Measurements from ENCODE around the gene FOXL2.
A peak's percentile ranks its signal among the peaks of the same experiment; 100 is the strongest.

Gene FOXL2

GRCh38 chr3:138946663-138947494 lies at the start of gene FOXL2, which contains the start of gene FOXL2NB:
TSS of gene FOXL2 (minus strand) at chr3:138947137. CDS start at chr3:138946722, 415 bp downstream.
TSS of gene FOXL2NB (plus strand) at chr3:138947217. CDS start at chr3:138947365, 148 bp downstream.
- peak; percentile 50 to 53 for DNase-seq

GRCh38 chr3:138995706-138996105 lies 48.8 kb upstream of the FOXL2 start:
- no peak for DNase-seq

GRCh38 chr3:138987181-138987580 lies 40.2 kb upstream of the FOXL2 start:
- no peak for DNase-seq

- no peak for DNase-seq
Measured at GRCh38 chr3:138985932-138986331, 39.0 kb upstream of the FOXL2 start.

GRCh38 chr3:138984816-138985215 lies 37.9 kb upstream of the FOXL2 start:
- no peak for DNase-seq

DNA sequence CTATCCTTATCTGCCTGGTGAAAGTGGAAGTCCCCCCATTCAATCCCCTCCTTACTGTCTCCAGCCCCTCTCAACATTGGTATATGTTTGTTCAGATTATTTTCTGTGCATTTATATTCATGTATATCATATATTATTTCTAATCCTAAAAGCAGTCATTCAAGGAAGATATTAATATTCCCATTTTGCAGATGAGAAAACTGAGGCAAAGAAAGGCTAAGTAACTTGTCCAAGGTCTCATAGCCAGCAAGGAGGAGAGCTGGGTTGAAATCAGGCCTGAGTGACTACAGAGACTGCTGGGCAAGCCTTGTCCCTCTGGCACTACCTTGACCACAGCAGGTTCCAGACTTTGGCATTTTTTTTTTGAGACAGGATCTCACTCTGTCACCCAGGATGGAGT lies 29.1 kb upstream of the FOXL2 start:
- no peak for DNase-seq

DNA sequence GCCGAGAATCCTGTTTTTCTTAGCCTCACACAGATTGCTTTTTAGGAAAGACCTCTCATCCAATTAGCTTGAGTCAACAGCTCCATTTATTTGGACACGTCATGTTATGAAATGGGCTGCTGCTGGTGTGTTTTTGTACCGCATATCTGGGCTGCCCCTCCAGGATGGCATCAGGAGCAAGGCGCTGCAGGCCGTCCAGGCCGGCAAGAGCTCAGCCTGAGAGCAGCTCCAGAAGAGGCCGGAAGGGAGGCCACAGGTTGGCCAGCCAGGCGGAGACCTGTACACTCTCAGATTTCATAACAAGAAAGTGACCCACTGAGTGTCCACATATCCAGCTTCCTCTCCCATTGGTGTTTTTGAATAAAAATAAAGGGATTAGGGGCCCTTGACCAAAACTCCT lies 28.4 kb upstream of the FOXL2 start:
- no peak for DNase-seq

DNA sequence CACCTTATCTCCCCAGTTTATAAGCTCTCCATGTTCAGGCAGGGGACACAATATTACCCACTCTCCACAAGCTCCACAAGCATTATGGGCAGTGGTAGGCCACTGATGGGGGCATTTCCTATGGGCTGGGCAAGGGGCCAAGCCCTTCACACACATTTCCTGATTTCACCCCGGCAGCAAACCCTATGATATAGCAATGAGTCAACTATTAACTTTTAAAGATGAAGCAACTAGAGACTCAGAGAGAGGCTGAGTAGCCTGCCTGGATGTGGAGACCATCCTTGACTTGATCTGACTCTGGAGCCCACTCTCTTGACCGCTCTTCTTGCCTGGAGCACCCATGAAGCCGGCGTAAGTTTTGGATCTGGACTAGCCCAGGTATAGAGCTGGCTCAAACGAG lies 27.5 kb upstream of the FOXL2 start:
- DNase-seq = no peak

DNA sequence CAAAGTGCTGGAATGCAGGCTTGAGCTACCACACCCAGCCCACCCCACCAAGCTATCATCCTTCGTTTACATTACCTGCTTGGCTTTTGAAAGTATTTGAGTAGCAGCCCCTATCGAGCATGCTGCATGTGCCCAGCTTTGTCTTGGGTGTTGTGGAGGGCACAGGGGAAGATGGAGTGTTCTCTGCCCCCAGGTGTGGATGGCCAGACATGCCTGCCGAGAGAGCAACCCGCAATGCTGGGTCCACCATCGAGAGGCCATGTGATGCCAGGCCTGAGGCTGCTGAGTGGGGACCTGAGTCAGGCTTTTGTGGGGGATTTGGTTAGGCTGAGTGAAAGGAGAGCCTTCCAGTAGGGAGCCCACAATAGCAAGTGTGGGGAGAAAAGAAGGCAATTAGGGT lies 26.0 kb upstream of the FOXL2 start:
- no peak for DNase-seq

DNA sequence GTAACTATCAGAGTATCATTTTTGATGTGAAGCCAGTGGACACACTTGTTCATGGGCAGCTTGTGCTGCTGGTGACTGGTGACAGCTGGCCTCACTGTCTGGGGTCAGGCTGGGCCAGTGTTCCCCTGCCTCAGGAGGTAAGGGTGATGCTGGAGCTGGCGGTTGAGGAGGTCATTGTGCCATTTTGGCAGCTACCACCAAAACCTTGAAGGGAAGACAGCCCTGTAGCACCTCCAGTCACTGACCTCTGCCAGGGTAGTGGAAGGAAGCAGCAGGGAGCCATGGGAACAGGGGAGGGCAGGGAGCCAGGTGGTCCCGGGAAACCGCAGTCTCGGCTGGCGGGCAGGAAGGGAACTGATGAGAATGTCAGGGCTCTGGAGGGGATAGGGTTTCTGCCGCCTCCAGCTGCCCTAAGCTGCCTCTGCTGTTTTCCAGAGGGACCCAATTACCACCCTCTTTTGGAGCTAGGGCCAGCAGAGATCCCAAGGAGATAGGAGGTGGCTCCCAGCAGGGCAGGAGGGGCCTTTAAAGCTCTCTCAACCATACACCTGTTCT lies 24.9 kb upstream of the FOXL2 start:
- DNase-seq = no peak

GRCh38 chr3:138964923-138965322 lies 18.0 kb upstream of the FOXL2 start:
- DNase-seq = no peak

DNA sequence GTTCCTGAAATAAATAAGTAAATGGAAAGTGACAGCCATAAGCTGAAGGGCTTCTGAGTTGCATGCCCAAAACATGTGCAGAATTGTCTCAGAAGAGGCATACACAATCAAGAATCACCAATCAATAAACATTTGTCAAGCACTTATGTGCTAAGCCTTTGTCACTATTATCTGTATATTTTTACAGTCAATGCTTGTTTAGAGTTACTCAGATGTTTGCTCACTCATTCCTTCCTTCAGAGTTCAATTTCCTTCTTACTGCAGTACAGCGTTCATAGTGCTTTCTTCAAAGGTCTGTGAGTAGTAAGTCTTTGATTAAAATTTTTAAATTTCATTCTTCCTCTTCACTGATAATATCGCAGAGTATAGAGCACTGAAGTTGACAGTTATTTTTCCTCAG lies 17.3 kb upstream of the FOXL2 start:
- DNase-seq = no peak

- DNase-seq = no peak
Measured at GRCh38 chr3:138962854-138963560, 16.1 kb upstream of the FOXL2 start.

- DNase-seq = no peak
Measured at GRCh38 chr3:138960417-138960852, 13.5 kb upstream of the FOXL2 start.

DNA sequence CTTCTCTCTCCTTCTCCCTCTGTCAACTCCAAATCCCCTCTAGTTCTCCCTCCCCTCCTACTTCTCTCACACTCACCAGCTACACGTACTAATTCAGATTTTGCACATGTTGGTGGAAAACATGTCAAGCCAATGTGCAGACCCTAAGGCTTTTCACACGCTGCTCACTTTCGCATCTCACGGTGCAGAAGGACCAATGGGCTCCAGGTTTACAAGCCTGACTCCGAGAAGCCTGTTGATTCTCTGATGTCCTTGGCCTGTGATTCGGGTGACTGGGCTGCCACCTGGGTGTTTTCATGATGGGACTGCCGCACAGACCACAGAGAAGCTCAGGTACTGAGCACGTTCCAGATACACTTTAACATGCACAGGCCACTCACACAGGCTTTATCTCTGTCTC lies 3.8 kb upstream of the FOXL2 start:
- DNase-seq = no peak

DNA sequence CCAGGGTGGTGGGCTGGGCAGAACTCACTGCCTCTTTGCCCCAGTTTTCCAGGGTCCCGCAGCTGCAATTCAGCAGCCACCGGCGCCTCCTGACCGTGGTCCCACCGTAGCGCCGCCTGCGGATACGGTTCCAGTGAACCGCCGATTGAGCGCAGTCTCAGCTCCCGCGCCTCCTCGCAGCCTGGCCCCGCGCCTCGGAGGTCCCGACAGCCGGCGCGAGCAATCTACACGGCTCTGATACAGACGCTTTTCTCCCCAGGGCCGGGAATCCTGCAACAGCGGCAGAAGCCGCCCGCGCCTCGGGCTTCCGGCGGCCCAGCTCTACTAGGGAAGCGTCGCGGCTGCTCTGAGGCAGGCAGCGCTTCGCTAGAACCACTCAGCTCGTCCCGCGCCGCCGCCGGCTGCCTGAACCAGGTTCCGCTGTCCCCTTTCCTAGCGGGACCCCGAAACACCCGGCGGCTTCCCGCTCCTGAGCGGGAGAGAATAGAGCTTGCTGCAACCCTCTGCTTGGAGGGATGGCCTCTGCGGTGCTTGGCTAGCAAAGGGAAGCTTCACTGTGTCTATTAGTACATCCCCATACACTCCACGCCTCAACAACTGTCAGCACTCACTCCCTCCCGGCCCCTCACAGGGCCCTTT lies 3.2 kb upstream of the FOXL2 start:
- DNase-seq = peak; percentile 37 to 59

DNA sequence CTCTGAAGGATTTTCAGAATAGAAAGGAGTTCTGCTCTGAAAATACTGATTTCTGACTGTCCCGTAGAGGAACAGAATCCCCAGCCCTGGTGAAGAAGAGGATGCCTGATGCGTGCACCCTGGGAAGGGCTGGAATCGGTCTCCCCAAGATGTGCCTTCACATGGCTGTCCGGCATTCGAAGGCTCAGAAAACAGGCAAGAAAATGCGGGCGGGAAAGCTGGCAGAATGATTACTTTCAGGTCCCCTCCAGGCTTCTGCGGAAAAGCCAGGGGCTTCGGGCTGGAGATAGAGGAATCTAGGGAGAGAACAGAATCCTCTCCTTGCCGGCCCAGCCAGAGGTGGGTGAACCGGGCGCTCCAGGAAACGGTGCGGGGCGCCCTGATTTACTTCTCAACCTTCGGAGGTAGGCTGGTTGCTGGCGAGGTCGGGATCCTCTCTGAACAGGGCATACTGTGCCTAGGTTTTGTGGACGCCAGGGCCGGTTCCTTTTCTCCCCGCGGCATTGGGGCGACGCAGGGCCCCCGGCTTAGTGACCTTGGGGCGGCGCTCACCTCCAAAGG lies 2.6 kb upstream of the FOXL2 start:
- peak in 1 of 2 experiments; percentile 25 for DNase-seq

DNA sequence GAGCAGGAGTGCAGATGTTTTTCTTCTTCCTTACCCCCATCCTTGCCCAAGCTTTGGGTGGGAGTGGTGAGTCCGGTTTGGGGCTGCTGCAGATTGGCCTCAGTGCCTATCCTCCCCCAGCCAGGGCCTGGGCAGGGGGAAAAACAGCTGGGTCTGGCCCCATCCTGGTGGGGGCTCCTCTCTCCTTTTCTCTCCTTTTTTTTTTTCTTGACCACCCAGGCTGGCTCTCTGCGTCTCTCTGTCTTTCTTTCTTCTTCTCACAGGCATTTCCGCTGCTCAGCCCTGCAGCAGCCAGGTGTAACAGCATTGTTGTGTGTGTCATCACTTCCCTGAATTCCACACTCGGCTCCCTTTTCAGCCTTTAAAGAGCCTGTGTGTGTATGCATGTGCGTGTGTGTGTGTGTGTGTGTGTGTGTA lies 2.1 kb upstream of the FOXL2 start:
- DNase-seq = no peak

- DNase-seq = no peak
Measured at GRCh38 chr3:138948371-138949001, 1.5 kb upstream of the FOXL2 start.

GRCh38 chr3:138947495-138948121 lies 671 bp upstream of the FOXL2 start:
- peak; percentile 26 for DNase-seq

DNA sequence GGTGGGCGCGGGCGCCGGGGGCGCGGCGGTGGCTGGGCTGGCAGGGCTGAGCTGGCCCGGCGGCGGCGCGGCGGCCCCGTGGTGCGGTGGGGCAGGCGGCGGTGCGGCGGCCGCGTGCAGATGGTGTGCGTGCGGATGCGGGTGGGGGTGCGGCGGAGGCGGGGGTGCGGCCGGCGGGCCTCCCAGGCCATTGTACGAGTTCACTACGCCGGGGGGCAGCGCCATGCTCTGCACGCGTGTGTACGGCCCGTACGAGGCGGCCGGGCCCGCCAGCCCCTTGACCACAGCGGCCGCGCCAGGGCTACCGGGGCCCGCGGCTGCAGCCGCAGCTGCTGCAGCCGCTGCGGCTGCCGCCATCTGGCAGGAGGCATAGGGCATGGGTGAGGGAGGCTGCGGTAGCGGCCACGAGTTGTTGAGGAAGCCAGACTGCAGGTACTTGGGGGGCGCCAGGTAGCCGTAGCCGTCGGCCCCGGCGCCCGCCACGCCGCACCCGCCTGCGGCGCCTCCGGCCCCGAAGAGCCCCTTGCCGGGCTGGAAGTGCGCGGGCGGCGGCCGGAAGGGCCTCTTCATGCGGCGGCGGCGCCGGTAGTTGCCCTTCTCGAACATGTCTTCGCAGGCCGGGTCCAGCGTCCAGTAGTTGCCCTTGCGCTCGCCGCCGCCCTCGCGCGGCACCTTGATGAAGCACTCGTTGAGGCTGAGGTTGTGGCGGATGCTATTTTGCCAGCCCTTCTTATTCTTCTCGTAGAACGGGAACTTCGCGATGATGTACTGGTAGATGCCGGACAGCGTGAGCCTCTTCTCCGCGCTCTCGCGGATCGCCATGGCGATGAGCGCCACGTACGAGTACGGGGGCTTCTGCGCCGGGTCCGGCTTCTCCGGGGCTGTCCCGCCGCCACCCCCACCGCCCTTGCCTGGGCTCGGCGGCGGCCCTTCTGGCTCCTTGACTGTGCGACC lies 951 bp downstream of the FOXL2 start:
- peak; percentile 50 to 54 for DNase-seq
